HG03457 (cell line): Measurements from ENCODE around the gene BABAM2.

Source experiments
- ATAC-seq: cut with Tn5 transposase; IDR thresholded peaks from one replicate; pipeline ENCODE4 v1.9.1; 2021; ENCODE audit warnings: moderate number of reproducible peaks; ENCODE audit not compliant: unreplicated experiment

The BABAM2 gene

DNA sequence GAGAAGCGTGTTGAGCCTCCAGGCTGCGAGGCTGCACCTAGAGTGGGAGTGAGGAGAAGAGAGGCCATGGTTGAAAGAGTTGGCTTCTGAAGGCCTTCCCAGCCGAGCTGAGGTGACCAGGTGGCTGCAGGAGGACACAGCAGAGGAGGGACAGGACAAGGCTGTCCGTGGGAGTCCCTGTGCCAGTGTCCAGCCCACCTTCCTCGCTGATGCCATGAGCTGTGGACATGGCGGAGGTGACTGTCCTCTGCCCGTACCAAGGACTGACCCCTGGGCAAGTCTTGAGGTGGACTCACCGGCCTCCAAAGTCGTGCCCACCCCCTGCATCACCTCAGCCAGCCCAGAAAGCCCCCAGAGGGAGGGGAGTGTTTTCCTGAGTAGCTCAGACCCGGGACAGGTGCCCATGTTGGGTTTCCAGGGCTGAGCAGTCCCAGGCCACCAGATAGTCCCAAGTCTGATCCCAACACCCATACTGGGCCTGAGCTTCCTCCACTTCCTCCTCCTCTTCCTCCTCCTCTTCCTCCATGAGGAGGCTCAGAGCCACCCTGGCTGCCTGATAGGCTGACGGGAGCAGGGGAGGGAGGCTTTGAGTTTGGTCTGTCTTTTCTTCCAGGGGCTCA lies 459.1 kb downstream of the BABAM2 start:
- ATAC-seq: no peak

DNA sequence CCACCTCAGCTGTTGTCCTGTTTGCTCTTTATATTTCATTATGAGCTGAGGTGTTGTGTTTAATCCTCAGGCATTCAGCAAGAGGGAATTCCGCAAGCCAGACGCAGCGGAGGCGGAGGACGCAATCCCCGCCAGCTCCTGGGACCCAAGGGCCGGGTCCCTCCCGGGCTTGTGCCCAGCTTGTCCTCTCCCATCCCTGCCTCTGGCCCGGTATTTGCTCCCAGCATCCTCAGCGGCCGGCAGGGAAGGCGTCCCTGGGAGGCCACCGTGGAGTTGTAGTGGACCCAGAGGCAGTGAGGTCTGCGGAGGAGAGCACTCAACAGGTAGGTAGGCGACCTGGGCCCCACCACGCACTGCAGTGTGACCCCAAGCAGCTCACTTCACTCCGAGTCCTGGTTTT lies 459.7 kb downstream of the BABAM2 start:
- no peak for ATAC-seq

DNA sequence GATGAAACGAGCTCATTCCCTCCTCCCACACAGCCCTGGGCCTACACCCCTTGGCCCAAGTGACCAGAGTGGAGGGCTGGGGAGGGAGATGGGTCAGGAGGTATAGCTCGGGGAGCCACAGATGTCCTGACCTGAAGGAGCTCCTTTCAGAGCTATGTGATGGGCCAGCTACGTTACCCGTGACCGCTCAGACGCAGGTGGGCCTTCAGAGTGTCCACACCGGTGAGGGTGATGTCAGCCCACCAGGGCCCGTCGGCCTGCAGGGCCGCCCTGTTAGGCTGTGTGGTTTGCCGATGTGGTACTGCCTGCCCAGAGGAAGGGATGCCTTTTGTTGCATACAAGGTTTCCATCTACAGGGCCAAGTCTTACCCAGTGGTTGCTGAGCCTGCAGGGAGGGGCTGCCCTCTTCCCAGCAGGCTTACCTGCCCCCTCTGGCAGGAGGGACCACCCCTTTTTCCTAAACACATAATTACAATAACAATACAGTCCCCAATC lies 460.3 kb downstream of the BABAM2 start:
- ATAC-seq: no peak

DNA sequence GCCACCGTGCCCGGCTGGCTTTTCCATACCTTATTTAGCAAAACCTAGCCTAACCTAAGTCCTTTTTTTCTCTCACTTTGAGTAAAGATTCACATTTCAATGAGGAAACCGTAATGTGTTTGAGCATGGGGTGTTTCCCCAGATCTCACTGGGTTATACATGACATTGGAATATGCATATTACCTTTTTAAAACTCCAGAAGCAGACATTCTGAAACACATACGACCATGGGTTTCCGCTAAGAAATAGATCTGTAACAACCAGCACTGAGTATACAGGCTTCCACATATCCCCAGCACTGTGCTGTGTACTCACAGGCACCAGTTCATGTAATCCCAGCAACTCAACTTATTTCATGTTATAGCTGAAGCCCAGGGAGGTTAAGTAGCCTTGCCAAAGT lies 461.1 kb downstream of the BABAM2 start:
- ATAC-seq: no peak

DNA sequence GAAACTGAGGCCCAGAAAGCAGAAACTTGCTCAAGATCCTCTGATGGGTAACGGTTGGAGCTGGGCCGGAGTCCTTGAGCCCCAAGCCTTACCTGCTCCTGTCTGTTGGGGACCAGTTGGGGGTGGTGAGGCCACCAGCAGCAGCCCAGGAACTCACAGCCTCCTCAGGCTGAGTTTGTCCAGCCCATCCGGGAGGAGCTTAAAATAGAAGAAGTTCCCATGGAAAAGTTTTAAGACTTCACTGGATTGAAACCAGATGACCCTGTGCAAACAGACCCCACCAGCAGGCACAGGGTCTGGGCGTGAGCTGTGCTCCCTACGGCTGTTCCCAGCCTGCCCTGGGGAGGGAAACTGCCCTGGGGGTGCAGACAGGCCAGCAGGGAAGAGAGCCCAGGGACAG lies 461.6 kb downstream of the BABAM2 start:
- no peak for ATAC-seq

DNA sequence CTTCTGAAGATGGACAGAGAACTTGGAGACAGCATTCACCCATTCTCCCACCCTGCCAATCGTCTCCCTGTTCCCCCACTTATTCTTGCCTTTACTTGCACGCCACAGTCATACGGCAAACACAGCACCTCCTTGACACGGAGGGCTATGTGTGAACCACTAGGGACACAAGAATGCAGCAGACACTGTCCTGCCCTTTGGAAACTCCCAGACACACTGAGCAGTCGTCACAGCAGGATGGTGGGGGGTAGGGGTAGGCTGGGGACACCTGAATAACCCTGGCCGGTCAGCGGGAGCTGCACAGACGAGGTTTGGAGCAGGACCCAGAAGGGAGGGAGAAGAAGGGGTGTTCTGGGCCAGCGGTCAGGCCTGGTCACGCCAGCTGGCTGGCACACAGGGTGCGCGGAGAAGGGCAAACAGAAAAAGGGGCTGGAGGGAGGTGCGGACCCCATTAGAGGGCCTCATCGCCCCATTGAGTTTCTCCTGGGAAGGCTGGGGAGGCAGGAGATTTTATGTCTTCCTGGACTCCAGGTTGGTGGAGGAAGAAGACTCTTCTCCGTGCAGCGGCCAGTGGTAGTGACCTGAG lies 462.2 kb downstream of the BABAM2 start:
- ATAC-seq: no peak

DNA sequence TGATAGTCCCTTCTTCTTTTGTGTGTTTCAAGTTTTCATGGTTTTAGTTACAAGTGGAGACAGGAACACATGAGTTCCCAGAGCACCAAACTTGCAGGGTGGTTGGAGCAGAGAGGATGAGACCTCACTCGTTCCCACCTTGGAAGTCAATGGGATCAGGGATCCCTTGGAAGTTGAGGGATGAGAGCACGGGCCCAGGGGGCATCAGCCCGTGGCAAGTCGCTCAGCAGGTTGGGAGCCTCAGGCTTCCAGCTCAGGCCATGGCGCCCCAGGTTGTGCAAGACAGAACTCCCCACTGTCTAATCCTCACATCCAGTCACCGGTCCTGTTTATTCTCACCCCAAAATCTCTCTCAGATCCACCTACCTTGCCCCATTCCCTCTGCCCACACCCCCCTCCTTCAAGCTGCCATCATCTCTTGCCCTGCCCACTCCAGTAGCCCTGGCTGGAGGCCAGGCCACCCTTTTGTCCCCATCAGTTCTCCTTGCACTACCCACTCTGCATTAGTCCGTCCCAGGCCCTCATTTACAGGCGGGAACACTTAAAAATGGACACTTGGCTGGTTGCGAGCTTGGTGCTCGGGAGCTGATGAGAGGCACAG lies 464.5 kb downstream of the BABAM2 start:
- no peak for ATAC-seq

DNA sequence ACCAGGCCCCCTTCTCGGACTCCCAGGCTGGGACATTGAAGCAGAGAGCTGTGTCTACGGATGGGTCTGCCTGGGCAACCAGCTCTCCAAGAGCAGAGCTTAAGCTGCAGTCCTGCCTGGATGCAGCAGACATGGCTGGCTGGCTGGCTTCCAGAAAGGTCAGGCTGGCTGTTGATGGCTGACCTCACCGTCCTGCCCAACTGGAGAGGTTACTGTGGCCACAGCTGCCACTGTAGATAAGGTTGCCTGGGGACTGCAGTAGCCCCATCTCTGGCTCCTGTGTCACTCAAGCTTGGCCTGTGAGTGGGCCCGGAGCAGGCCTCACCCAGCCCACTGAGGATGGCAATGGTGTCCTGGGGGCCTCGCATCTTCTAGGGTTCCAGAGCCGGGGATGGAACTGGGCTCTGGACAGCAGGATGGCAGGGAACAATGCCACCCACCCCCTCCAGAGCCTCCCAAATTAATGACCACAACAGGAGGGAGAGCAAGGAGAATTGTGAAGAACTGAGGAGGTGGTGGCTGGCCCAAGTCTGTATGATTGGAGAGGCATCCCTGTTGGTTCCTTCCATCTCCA lies 465.1 kb downstream of the BABAM2 start:
- no peak for ATAC-seq

DNA sequence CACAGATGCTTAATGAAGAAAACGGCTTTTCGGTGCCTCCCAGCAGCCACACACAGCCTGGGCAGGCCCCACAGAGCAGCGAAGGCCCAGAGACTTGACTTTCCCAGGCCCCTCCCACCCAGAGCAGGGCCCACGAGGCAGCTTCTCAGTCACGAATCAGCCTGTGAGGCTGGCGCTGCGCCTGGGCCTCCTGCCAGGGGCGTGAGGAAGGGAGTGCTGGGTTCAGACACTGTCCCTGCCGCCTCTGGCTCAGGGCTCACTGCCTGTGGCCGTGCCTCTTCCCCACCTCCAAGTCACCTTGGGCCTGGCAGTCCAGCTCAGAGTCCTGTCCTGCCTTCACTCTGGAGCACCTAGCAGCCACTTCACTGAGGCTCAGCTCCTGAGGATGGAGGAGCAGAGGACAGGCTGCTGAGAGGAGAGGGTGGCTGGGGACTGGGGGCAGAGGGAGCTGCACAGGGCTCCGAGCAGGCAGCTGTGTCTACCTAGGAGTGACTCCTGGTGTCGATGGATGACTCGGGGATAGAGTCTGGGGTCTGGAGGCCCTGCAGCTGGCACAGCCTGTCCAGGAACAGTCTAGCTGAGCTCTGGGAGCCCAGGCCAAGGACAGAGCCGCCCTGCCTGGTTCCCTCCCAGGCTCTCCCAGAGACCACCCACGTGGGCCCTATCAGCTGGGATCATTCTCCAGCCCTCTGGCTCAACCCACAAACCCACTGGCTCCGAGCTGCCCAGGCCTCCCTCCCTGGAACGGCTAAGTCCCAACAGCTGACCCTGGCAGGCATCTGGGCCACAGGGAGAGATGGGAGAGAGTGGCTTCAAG lies 465.8 kb downstream of the BABAM2 start:
- ATAC-seq: no peak

DNA sequence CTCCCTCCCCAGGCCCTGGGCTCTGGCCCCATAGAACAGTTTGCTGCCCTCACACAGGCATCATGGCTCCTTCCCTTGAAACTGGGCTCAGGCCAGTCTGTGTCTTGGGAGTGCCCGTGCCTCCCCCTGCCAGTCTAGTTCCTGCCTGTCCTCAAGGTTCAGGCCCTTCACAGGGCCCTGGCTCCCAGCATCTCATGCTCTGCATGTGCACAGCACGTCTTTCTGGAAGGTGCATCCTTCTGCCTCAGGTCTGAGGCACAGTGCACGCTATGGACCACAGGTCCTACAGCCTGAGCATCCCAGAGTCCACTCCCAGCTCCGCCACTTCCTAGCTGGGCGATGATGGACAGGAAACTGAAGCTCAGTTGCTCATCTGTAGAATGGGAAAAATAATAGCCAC lies 466.5 kb downstream of the BABAM2 start:
- no peak for ATAC-seq

DNA sequence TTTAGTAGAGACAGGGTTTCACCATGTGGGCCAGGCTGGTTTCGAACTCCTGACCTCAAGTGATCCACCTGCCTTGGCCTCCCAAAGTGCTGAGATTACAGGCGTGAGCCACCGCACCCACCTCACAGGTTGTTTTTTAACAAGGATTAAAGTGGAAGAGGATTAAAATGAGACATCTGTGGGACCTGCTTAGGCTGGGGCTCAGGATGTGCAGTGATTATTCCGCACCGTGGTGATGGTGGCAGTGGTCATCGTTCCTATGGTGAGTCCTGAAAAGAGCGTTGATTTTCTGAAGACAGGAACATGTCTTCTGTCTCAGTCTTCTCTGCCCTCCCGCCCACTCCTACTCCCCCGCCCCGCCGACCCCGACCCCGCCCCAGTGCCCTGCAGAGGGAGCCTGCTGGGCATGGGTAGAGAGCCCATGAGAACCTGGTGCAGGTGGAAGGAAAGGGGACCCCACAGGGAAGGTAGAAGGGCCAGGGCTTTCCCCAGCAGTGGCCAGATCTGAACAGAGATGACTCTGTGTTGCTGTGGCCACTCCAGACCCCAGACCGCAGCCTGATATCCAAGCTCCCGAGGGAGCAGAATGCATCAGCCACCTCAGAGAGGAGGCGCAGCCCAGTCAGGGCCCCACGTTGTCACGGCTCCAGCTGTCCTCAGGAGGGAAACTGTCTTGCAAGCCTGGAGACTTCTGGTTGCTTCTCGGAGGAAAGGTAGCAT lies 467.6 kb downstream of the BABAM2 start:
- no peak for ATAC-seq

DNA sequence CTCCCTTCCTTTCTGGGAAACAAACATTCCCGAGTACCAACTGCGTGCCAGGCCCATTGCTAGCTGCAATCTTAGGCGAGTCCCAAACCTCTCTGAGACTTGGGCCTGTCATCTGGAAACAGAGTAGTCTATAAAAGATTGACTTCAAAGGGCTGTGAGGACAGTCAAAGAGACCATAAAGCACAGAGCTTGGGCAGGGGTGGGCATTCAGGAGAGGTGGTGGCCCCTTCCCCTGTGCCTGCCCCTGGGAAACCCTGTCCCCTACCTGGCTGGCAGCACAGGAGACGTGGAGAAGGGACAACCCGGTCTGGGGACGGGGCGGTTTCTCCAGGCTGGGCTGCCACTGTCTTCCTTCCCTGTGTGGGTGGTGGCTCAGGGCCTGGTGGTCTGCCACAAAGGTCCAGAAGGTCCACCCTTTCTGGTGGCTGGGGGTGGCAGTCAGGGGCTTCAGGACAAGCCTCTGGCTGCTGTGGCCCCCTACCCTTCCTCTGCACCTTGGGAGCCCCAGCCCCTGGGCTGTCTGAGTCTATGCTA lies 468.2 kb downstream of the BABAM2 start:
- ATAC-seq: no peak

DNA sequence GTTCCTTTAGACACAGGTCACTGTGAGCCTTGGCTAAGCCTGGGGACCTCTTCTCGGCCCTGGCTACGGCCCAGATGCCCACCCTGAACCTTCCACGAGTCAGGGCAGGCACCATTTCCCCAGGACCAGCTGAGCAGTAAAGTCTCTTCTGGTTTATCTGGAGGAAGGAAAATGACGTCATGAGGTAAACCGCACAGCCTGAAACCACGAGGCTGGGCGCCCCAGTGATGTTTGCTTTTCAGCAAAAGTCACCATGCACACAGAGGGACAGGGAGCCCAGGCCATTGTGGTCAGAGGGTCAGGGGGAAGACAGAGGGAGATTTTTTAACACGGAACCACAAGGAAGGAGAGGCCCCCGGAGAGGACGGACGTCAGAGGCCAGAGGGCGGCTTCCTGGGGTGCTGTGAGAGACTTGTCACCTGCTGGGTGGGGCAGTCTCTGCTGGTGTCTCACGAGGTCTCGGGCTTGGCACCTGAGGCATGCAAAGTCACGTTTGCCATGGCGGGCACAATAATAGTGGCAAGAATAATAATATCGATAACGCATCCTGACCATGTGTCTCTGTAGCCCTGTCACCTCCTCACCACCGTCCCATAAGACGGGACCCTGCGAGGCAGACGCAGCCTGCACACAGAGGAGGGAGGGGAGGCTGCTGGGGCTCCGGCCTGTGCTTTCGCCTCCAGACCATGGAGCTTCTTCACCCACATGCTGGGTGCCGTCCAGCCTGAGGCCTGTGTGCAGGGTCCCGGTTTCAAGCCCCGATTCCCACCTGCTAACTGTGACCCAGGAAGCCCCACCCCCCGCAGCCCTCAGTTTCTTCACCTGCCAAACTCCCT lies 468.9 kb downstream of the BABAM2 start:
- peak; percentile 63 for ATAC-seq

DNA sequence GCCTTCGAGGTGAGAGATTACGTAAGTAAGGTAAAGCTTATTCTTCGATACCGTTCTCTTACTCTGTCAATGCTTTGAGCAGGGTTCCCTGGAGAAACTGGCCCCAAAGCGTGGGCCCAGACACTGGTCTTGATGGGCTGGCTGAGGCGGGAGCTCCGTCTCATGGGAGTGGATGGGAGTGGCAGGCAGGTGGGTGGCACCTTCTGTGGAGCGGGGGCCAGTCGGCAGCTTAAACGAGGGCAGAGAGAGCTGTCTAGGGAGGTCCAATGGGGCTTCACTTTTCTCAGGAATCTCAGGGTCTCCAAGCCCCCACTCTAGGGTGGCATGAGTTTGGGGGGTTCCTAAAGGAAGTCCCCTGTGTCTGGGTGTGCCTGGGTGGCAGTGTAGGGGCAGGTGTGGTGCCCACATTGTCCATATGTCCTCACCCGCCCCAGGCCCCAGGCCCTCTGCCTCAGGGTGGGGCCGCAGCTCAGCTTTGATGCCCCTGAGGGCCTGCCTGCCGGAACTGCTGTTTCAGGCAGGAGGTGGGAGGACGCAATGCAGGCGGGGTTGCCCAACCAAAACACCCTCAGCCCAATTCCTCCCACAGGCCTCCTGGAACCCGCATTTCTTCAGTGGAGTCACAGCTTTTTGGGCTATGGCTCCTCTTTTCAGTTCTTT lies 469.7 kb downstream of the BABAM2 start:
- no peak for ATAC-seq

DNA sequence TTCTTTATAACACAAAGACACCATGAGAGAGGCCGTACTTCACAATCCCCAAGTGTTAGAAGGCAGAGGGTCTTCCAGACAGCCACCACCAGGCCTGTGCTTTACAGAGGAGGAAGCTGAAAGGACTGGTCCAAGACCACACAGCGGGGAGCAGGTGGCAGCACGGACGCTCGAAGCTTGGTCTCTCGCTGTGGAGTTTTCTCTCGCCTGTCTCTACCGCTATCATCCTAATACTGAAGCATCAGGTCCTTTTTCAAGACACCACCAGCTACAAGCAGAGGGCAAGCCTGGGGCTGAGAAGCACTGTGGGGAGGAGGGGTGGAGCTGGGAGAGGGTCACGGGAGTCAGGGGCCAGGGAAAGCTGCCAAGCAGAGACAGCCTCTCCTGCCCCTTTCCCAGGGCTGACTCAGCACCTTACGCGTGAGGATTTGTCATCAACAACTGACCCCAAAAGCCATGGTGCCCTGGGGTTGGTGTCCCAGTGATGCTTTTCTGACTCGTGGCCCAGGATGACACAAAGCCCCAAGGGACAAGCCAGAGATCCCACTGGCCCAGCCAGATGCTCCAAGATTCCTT lies 470.3 kb downstream of the BABAM2 start:
- no peak for ATAC-seq

DNA sequence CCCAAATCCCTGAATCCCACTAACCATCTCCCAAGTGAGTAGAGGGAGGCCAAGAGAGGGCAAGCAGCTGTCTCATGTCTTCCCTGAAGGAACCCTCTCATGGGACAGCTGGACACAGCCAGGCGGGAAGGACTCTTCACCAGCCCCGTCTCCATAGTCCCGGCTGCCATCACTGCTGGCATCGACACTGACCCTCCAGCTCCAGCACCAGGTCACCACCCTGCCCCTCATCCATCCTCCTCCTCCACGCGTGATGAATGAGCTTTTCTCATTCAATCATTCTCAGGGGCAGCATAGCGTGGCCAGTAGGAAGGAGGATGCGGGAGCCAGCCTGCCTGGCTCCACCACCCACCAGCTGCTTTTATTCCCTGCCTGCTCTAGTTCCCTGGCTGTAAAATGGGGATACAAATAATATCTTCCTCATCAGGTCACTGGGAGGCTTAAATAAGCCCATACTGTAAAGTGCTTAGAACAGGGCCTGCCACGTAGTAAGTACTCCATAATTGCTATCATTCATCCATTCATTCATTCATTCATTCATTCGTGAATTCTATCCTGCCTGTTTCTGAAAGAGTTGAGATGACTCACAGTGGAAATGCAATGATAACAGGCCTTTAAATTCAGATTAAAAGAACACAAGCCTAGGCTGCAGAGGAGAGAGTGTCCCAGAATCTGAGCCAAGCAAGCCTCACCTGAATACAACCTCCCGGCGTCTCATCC lies 471.6 kb downstream of the BABAM2 start:
- ATAC-seq: no peak

DNA sequence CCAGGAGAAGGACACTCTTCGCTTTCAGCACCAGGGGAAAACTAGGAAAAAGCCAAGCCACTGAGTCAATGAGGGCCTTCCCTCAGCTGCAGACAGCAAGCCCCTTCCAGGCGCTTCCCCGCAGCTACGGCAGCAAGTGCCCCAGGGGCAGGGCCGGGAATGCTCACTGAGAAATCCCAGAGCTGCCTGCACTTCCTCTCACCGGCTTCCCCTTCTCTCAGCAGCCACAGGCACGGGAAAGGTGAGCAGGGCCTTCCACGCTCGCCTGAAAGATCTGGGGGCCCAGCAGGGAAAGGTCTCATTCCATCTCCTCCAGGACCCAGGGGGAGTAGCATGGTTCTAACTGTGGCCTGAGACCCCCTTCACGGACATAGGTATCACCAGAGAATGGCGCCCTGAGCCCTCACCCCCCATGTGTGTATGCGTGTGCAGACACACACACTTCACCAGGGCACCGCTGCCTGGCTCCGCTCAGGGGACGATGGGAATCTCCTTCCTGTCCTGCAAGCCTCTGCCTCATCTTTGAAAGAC lies 472.5 kb downstream of the BABAM2 start:
- no peak for ATAC-seq
